DOHH2 (cell line): Measurements from ENCODE around the gene SERPINE3.

Source experiments
- CTCF ChIP-seq: fragments of 200-600 bp; sonication (generic); IDR thresholded peaks from one replicate; pipeline ENCODE4 v1.5.1; 2014; ENCODE audit warnings: antibody characterized with exemption, mild to moderate bottlenecking, low read depth, low read length; ENCODE audit not compliant: poor library complexity, severe bottlenecking
- EZH2phosphoT487 ChIP-seq: fragments of 200-600 bp; sonication (generic); IDR thresholded peaks from 2 replicates; pipeline ENCODE4 v1.6.1; 2017; ENCODE audit warnings: borderline replicate concordance, mild to moderate bottlenecking, antibody characterized with exemption, low read length, moderate library complexity, mixed read lengths

GRCh38 chr13:51297556-51297955 is 41.9 kb upstream of the SERPINE3 start:
- TF ChIP-seq CTCF (no peak), EZH2phosphoT487 (no peak)
